Measurements from ENCODE around the gene AFF3. TPM values are rescaled to one million over a fixed set of nuclear protein-coding genes. Genes with fewer than 3 reads are reported as not detected.
"Not testable (repeated sequence)": the region's sequence is repeated elsewhere in the genome, so short reads cannot be mapped to it uniquely, and the experiment has no call there.

The AFF3 gene
- total and polyA plus RNA-seq, 2 of the 13 experiments (the other 11 are each of a cell fraction or from before 2014, with no cell fraction given) = not detected

DNA sequence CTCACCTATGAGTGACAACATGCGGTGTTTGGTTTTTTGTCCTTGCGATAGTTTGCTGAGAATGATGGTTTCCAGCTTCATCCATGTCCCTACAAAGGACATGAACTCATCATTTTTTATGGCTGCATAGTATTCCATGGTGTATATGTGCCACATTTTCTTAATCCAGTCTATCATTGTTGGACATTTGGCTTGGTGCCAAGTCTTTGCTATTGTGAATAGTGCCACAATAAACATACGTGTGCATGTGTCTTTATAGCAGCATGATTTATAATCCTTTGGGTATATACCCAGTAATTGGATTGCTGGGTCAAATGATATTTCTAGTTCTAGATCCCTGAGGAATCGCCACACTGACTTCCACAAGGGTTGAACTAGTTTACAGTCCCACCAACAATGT, 9.4 kb upstream of the AFF3 start:
- ATAC-seq; DNase-seq (ENCODE audit: low spot score); in situ Hi-C loops (cut with HindIII; ENCODE audit: extremely low pct_ligation_motif_present, low pct_unique_long_range_greater_than_20kb); H3K27me3 ChIP-seq (ENCODE audit: control insufficient read depth in 1 of 2, insufficient read depth in 2 of 2, low read length in 2 of 2); H4K20me1 ChIP-seq (ENCODE audit: insufficient read depth, low read length); H3K9me3 ChIP-seq (ENCODE audit: low read length); POLR2A ChIA-PET; BruUV-seq (replicated peaks); H3K4me2 ChIP-seq (ENCODE audit: low read depth, low read length); intact Hi-C loops (cut with micrococcal nuclease; ENCODE audit: unreplicated experiment); H3K79me2 ChIP-seq (ENCODE audit: insufficient read depth, low read length); H3K4me1 ChIP-seq (ENCODE audit: insufficient read depth, low read length); H2AFZ ChIP-seq (ENCODE audit: low read length); H3K27ac ChIP-seq (ENCODE audit: extremely low read length, insufficient read depth, low read length); H3K4me3 ChIP-seq (replicated peaks in 1 of 3; ENCODE audit: insufficient read depth in 1 of 3, low read depth in 2 of 3, low read length in 3 of 3); FAIRE-seq; H3K9ac ChIP-seq (ENCODE audit: insufficient read depth, low read depth, low read length); CTCF ChIA-PET (ENCODE audit: low intra/inter-chr PET ratio, low total read pairs); H3K36me3 ChIP-seq (replicated peaks in 1 of 2; ENCODE audit: control insufficient read depth in 1 of 2, insufficient read depth in 2 of 2, low read length in 2 of 2); TF ChIP-seq LCORL (CRISPR knock-in tag; IDR thresholded peaks at IDR 0.05): not testable (repeated sequence)
- peak; percentile 95 for TF ChIP-seq LCORL (IDR thresholded peaks at IDR 0.05)
- whole genome bisulfite sequencing (ENCODE audit: low lambda C conversion rate) = 49% methylated on average over 4 of the region's 4 CpGs

DNA sequence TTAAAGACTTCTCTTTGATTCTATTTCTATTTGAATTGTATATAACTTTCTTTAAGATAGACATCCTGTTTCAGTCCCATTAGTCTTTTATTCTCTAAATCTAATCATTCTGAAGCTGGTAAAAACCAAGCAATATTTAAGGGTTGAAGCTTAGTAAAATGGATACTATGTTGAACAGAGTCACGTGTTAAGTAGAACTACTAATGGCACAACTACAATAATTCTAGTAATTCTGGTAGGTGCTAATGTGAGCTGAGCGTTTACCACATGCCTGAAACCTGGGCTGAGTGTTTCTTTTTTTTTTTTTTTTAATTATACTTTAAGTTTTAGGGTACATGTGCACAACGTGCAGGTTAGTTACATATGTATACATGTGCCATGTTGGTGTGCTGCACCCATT, 8.9 kb upstream of the AFF3 start:
- H3K4me2 ChIP-seq (ENCODE audit: low read depth, low read length) = no peak overlapping the region
- no peaks in the 10 kb centered on the region for H3K4me1 ChIP-seq (ENCODE audit: insufficient read depth, low read length)
- DNase-seq (ENCODE audit: low spot score) (no peak), ATAC-seq (no peak), FAIRE-seq (no peak)
- TF ChIP-seq TAF1 (CRISPR knock-in tag; IDR thresholded peaks at IDR 0.05) = no peak
- no peak for TF ChIP-seq NR2C2 (CRISPR knock-in tag; IDR thresholded peaks at IDR 0.05; ENCODE audit: borderline replicate concordance)
- TF ChIP-seq ZNF224 (CRISPR knock-in tag; IDR thresholded peaks at IDR 0.05) = no peak
- H3K27me3 ChIP-seq (ENCODE audit: control insufficient read depth in 1 of 2, insufficient read depth in 2 of 2, low read length in 2 of 2) = no peaks in the 10 kb centered on the region
- no TSS peak for BruUV-seq (replicated peaks)
- no peaks in the 10 kb centered on the region for H3K36me3 ChIP-seq (replicated peaks in 1 of 2; ENCODE audit: control insufficient read depth in 1 of 2, insufficient read depth in 2 of 2, low read length in 2 of 2)
- 21% methylated on average over 3 of the region's 3 CpGs for WGBS (ENCODE audit: low lambda C conversion rate)
- H2AFZ ChIP-seq (ENCODE audit: low read length) = no peak overlapping the region
- no peak overlapping the region for H3K4me3 ChIP-seq (replicated peaks in 1 of 3; ENCODE audit: insufficient read depth in 1 of 3, low read depth in 2 of 3, low read length in 3 of 3)
- intact Hi-C loops (cut with micrococcal nuclease; ENCODE audit: unreplicated experiment) = no loop called here
- no peak overlapping the region for H3K9ac ChIP-seq (ENCODE audit: insufficient read depth, low read depth, low read length)
- no peaks in the 10 kb centered on the region for H4K20me1 ChIP-seq (ENCODE audit: insufficient read depth, low read length)
- no peaks in the 10 kb centered on the region for H3K79me2 ChIP-seq (ENCODE audit: insufficient read depth, low read length)
- H3K9me3 ChIP-seq (ENCODE audit: low read length) = no peaks in the 10 kb centered on the region
- in situ Hi-C loops (cut with HindIII; ENCODE audit: extremely low pct_ligation_motif_present, low pct_unique_long_range_greater_than_20kb) = no loop called here
- no peak overlapping the region for H3K27ac ChIP-seq (ENCODE audit: extremely low read length, insufficient read depth, low read length)
- ChIA-PET POLR2A (no interaction called here), CTCF (ENCODE audit: low intra/inter-chr PET ratio, low total read pairs) (no interaction called here)

All from HepG2 (cell line).